Activated CD4-positive, alpha-beta T cell treated with anti-CD3 and anti-CD28 coated beads, Interleukin-2, amount 50 U/mL, for 48 hours (primary cell): ENCODE measurements around the gene XRN1.

Experiments used
- DNase-seq, 2 experiments: peaks; one replicate each; pipeline ENCODE4 v3.0.0-alpha.2; 2020

XRN1 gene

DNA sequence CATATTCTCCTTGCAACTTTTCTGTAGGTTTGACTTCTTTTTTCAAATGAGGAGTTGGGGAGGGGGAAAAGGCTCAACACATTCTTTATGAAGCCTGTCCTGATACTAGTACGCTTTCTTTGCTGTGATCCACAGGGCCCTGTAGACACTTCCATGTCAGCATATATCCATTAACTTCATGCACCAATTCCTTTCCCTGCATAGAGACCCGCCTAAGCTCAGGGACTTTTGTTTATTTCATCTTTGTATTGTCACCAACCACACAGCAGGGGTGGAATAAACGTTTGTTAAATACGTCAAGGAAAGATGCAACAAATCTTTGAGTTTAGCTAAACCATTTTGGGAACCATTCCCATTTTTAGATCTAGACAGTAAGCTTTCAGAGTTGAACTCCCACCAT, 179.4 kb downstream of the XRN1 start:
- no peak for DNase-seq

DNA sequence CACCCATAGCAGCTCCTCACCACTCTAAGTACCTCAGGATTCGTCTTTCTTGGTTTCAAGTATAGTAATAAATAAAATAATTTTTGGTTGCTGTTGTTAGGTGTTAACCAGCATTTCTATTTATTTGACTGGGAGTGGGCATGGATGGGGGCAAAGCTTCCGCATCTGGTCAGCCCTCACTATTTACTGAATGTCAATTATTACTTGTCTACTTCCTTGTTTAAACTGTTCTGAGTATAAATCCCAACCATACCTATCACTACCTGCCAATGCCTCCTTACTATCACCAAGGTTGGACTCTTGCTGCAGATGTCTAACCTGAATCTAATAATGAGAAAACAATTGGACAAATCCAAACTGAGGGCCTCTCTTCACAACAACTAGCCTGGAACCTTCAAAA, 180.6 kb downstream of the XRN1 start:
- no peak for DNase-seq

DNA sequence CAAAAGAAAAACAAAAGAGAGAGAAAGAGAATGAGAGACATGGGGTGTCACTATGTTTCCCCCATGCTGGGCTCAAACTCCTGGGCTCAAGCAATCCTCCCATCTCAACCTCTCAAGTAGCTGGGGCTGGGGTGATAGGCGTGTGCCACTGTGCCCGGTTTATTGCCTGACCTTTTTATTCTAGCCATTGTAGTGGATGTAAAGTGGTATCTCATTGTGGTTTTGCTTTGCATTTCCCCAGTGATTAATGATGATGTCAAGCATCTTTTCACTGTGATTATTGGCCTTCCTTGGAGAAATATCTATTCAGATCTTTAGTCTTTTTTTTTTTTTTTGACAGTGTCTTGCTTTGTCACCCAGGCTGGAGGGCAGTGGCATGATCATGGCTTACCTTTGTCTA, 184.7 kb downstream of the XRN1 start:
- DNase-seq = no peak

DNA sequence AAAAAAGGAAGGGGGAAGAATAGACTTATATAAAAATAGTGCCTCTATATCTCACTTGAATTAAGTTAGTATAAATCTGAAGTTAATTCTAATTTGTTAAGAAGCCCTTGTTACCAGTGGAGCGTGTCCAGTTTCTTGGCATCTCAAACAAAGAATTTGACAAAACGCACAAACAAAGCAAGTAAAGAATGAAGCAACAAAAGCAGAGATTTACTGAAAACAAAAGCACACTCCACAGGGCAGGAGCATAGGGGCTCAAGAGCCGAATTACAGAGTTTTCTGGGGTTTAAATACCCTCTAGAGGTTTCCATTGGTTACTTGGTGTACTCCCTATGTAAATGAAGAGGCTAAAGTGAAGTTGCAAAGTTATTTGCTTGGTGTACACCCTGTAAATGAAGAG, 188.5 kb downstream of the XRN1 start:
- DNase-seq = no peak

DNA sequence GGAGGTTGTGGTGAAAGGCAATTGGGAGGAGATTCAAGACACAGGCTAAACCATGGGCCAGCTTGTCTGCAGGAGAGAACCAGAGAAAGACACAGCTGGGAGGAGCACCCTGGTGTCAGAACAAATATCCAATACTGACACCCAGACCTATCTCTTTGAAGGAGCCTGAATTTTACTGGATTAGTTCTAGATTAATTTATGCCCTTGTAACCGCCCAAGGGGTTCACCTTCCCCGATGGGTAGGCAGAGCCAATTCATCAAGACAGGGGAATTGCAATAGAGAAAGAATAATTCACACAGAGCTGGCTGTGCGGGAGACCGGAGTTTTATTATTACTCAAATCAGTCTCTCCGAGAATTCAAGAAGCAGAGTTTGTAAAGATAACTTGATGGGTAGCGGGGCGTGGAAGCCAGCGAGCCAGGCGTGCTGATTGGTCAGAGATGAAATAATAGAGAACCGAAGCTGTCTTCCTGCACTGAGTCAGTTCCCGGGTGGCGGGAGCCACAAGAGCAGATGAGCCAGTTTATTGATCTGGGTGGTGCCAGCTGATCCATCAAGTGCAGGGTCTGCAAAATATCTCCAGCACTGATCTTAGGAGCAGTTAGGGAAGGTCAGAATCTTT, 191.0 kb downstream of the XRN1 start:
- DNase-seq = no peak
